SIG-M5 treated with dmso at 0.1 percent for 504 hours (cell line): ENCODE measurements around the gene PPP1R14C.

Source experiments
- DNase-seq: peaks from one replicate; lab custom pipeline; 2025; ENCODE audit not compliant: unreplicated experiment; lab: John Stamatoyannopoulos, UW

PPP1R14C gene, protein sequence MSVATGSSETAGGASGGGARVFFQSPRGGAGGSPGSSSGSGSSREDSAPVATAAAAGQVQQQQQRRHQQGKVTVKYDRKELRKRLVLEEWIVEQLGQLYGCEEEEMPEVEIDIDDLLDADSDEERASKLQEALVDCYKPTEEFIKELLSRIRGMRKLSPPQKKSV

GRCh38 chr6:150142670-150143515 lies at the start of gene PPP1R14C:
TSS of gene PPP1R14C (plus strand) at chr6:150143044. CDS start at chr6:150143193, 149 bp downstream.
- DNase-seq: no peak

DNA sequence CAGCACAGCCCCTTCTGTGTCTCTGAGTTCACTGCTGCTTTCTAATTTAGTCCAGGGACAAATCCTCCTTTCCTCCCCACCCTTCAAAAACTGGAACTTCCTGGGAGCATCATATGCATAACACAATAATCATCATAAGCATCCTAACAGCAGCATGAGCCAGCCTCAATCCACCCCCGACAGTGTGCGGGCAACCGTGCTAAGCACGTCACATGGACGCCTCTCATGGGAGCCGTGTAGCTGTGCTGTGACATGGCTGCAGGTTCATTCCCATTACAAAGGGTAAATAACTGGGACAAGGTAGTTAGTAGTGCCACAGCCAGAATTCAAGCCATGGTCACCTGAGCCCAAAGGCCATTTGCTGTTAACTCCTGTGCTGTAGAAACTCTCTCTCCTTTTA lies 49.4 kb upstream of the PPP1R14C start:
- DNase-seq: no peak

- no peak for DNase-seq
These were observed 44.7 kb upstream of the PPP1R14C start for GRCh38 chr6:150098155-150098554.

DNA sequence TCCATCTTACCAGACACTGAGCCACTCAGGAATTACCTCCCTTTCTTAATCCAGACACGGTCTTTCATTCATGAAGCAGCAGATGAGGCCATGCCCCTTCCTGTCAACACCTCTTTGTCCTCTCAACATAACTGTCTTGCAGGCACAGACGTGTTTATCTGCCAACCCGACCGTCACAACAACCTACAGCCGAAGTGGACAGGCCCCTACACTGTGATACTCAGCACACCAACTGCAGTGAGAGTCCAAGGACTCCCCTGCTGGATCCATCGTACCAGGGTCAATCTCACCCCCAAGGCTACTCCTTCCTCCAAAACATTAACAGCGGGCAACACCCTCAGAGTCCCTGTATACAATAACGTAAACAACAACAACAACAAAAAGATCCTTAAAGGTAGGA lies 43.3 kb upstream of the PPP1R14C start:
- no peak for DNase-seq

- no peak for DNase-seq
These were observed 42.9 kb upstream of the PPP1R14C start for GRCh38 chr6:150099953-150100352.

GRCh38 chr6:150100745-150101144 lies 42.1 kb upstream of the PPP1R14C start:
- DNase-seq: no peak

- no peak for DNase-seq
These were observed 40.0 kb upstream of the PPP1R14C start for GRCh38 chr6:150102750-150103270.

GRCh38 chr6:150112233-150112632 lies 30.6 kb upstream of the PPP1R14C start:
- DNase-seq: no peak

GRCh38 chr6:150115769-150116168 lies 27.1 kb upstream of the PPP1R14C start:
- no peak for DNase-seq

DNA sequence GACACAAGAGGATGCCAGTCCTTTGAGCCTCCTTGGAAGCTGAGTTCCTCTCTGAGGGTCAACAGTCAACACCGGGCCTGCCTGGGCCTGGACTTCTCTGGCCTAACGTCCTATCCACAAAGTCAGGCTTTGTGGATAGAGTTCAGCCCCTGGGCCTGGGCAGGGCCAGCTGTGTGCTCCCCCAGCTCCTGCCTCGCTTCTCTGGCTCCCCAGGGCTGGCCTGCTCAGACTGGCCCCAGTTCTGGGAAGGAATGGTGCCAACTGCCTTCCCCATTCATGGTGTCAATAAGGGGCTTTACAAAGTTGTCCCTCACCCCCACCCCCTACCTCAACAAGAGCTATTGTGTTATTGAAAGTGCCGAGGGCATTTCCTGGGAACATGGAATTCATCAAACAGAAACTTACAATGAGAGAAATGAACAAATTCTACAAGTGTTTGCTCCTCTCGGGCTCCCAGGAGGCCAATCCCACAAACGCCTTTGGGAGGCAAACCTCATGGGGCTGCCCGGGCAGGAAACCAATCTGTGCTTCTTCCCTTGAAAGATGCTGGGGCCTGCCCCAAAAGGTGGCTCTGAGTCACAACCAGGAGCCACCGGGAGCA lies 26.5 kb upstream of the PPP1R14C start:
- no peak for DNase-seq

GRCh38 chr6:150118203-150118602 lies 24.6 kb upstream of the PPP1R14C start:
- no peak for DNase-seq

- no peak for DNase-seq
These were observed 24.2 kb upstream of the PPP1R14C start for GRCh38 chr6:150118627-150119026.

DNA sequence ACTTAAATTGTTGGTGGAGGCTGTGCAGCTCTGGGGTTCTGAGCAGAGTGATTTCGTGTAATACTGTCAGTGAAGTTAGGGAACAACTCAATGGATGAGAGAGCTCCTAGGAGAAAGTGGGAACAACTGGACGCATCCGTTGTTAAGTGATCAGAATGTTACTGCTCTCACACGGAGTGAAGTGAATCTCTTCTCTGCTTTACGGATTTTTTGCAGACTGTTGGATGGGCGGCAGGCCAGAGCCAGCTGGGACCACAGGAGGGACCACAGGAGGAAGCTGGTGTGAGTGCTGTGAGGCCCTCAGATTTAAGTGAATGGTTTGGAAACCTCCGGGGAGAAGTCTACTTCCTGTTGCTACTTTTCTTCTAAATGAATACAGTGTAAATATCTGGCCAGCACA lies 23.7 kb upstream of the PPP1R14C start:
- peak; percentile 23 for DNase-seq

GRCh38 chr6:150123645-150124044 lies 19.2 kb upstream of the PPP1R14C start:
- no peak for DNase-seq

- no peak for DNase-seq
These were observed 18.6 kb upstream of the PPP1R14C start for GRCh38 chr6:150124235-150124634.

DNA sequence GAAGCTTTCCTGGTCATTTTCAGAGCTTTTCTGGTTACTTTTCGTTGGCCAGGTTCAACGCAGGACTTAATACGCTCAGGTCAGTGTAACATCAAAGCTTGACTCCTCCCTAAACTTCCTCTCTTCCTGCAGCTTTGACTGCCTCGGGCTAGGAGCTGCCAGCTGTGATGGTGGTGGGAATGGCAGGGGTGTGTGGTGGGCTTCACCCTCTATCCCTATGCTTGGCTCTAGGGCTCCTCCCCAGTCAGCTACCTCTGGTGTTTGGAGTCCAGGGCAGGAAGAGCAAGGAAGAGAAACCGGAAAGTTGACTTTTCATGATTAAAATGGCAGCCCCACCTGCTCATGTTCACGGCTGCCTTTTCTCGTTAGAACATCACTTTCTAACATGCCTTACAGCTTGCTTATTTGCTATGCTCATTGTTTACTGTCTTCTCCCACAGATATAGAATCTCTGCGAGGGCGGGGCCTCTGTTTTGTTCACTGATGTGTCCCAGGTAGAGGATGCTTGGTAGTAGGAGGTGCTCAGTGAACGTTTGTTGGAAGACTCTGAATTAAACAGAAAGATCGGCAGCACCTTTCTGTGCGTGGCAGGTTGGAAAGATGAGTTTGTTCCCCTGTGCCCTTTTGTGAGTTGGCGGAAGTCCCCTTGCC lies 16.1 kb upstream of the PPP1R14C start:
- no peak for DNase-seq

DNA sequence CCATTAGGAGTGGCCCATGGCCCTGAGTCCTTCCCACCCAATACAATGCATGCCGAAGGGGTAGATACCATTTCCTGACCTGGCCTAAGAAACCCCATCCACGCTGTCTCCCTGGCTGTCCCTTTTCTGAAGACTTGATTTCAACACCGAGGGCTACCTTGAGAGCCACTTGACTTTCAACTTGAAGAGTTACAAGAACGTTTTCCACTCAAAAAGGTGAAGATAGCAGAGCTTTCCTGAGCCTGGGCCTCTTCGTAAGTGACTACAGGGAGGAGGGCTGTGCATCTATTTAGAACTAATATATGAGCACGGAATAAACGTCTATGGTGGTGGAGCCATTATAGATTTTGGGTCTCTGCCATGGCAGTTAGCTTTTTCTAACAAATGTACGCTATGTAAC lies 14.4 kb upstream of the PPP1R14C start:
- DNase-seq: no peak

DNA sequence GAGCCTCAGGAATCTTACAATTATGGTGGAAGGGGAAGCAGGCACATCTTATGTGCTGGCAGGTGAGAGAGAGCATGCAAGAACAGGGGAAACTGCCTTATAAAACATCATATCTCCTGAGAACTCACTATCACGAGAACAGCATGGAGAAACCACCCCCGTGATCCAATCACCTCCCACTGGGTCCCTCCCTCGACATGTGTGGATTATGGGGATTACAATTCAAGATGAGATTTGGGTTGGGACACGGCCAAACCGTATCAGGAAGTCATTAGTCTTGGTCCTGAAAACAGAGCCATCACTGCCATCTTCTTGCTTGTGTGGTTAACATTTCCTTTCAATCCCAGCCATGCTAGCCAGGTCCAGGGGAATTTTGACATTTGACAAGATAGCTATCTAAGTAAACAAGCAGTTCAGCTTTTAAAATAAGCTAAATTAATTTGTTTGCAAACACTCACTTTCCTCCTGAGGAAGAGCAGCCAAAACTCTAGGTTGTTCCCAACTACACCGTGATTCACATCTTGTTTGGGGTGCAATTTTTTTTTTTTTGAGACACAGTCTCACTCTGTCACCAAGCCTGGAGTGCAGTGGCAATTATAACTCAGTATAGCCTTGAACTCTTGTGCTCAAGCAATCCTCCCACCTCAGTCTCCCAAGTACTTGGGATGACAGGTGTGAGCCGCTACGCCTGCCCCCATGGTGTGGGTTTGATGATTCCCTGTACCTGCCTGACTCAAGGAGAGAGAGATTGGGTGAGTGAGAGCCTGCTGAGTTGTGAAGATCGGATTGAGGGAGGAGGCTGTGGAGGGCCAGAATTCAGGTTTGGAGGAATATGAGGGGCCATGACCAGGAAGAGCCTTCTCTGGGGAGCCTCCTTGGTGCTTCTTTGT lies 13.0 kb upstream of the PPP1R14C start:
- no peak for DNase-seq

DNA sequence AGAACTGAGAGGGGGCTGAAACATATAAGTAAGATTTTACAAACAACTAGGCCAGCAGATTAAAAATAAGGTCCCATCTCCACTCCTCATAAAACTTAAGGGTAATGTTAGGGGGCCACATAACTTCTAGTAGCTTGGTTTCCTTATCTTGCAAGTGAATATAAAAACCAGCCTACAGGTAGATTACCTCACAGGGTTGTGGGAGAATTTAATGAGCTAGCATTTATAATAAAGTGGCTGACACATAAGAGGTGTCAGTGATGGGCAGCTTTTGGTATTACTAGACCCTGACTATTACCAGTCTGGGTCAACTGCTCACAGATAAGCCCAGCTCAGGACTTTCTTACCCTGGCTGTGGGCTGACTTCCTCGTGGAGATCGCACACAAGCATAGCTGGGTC lies 9.2 kb upstream of the PPP1R14C start:
- no peak for DNase-seq

GRCh38 chr6:150134280-150134920 lies 8.4 kb upstream of the PPP1R14C start:
- no peak for DNase-seq
